ENCODE data around the gene TRMT1. TPM values are rescaled to one million over a fixed set of nuclear protein-coding genes. Genes with fewer than 3 reads are reported as not detected.

The TRMT1 gene
- total and polyA plus RNA-seq, 2 of the 8 experiments (the other 6 are each of a cell fraction or from before 2014, with no cell fraction given): 77.4 to 99.3 TPM

DNA sequence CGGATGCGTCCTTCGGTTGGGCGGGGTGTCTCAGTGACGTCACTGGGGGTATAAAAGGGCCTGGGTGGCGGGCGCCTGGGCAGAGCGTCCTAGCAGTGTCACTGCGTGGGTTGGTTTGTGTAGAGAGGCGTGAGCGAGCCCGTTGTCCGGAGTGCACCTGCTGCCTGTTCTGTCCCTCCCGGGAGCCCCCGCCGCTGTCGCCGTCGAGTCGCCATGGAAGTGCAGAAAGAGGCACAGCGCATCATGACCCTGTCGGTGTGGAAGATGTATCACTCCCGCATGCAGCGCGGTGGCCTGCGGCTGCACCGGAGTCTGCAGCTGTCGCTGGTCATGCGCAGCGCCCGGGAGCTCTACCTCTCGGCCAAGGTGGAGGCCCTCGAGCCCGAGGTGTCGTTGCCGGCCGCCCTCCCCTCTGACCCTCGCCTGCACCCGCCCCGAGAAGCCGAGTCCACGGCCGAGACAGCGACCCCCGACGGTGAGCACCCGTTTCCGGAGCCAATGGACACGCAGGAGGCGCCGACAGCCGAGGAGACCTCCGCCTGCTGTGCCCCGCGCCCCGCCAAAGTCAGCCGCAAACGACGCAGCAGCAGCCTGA, 36.5 kb upstream of the TRMT1 start:
- Histone ChIP-seq H2BK20ac (ENCODE audit: low read length) (no peak overlapping the region), H3K23me2 (ENCODE audit: low read depth, low read length) (peaks cover 24% of the 10 kb centered on the region), H3K4me3 (ENCODE audit: extremely low read depth in 1 of 4, insufficient read depth in 2 of 4, low read depth in 3 of 4, low read length in 4 of 4) (peak overlapping the region; percentile 90 to 99 (median 92)), H2BK5ac (ENCODE audit: low read depth, low read length) (peak overlapping the region; percentile 99), H3K14ac (ENCODE audit: insufficient read length) (no peak overlapping the region), H3K79me1 (ENCODE audit: low read depth, low read length) (peaks cover 8% of the 10 kb centered on the region), H3K79me2 (ENCODE audit: control insufficient read depth in 1 of 2, insufficient read depth in 2 of 2, low read length in 2 of 2) (peaks cover 17 to 46% of the 10 kb centered on the region in 2 experiments), H2BK12ac (ENCODE audit: low read depth, low read length) (0 out of 2 replicates have a peak overlapping the region, but pooled peaks have one; percentile 27), H3K4me1 (replicated peaks in 1 of 4; ENCODE audit: control insufficient read depth in 3 of 4, insufficient read depth in 4 of 4, low read length in 3 of 4) (peaks cover 0 to 10% (median 7%) of the 10 kb centered on the region in 4 experiments), H2BK15ac (ENCODE audit: low read length) (no peak overlapping the region), H2BK120ac (replicated peaks; ENCODE audit: low read depth, low read length) (no peak overlapping the region), H3K9me3 (ENCODE audit: insufficient read depth in 2 of 2, low read depth in 1 of 2, low read length in 1 of 2) (no peaks in the 10 kb centered on the region), H2AK5ac (ENCODE audit: low read depth, low read length) (no peak overlapping the region), H4K8ac (ENCODE audit: extremely low read depth, insufficient read depth, low read length) (peak overlapping the region; percentile 95), H4K20me1 (replicated peaks in 1 of 2; ENCODE audit: control insufficient read depth in 1 of 2, insufficient read depth in 2 of 2, low read length in 2 of 2) (peaks cover 7 to 11% of the 10 kb centered on the region in 2 experiments), H3K27me3 (replicated peaks in 1 of 4; ENCODE audit: control insufficient read depth in 3 of 4, extremely low read depth in 1 of 4, insufficient read depth in 3 of 4, low read length in 3 of 4) (no peaks in the 10 kb centered on the region; a peak in 2 of 7 replicates), H3K4me2 (ENCODE audit: insufficient read depth in 1 of 2, low read depth in 2 of 2, low read length in 2 of 2) (peak overlapping the region; percentile 77 to 82), H3K23ac (ENCODE audit: insufficient read length) (no peak overlapping the region), H3K9ac (replicated peaks in 1 of 4; ENCODE audit: extremely low read depth in 1 of 4, low read depth in 3 of 4, low read length in 3 of 4) (peak overlapping the region; percentile 82 to 99 (median 94)), H2AFZ (ENCODE audit: low read length) (no peak overlapping the region), H3K56ac (replicated peaks; ENCODE audit: insufficient read length, low read depth, low read length) (peak overlapping the region; percentile 90), H3K27ac (ENCODE audit: low read depth, low read length) (peak overlapping the region; percentile 89), H4K5ac (ENCODE audit: insufficient read length, low read depth, low read length) (peak overlapping the region; percentile 69), H3K36me3 (ENCODE audit: control insufficient read depth in 2 of 4, insufficient read depth in 4 of 4, low read length in 3 of 4) (peaks cover 0 to 7% (median 2%) of the 10 kb centered on the region in 4 experiments; a peak in 2 of 8 replicates), H3K18ac (ENCODE audit: extremely low read depth, low read length) (peak overlapping the region; percentile 87), H3K4ac (replicated peaks; ENCODE audit: insufficient read length, low read depth, low read length) (peak overlapping the region; percentile 85), H4K91ac (replicated peaks; ENCODE audit: insufficient read length, low read length) (peak overlapping the region; percentile 55)
- WGBS, 2 experiments (ENCODE audit: extremely low coverage in 1 of 2, insufficient coverage in 1 of 2, insufficient read length in 1 of 2, insufficient replicate concordance in 2 of 2, low coverage in 1 of 2, low lambda C conversion rate in 2 of 2, missing lambda C conversion rate in 1 of 2): 1% methylated on average over 38 of the region's 59 CpGs; no CpG with 5 or more reads in 1 of the 2 experiments
- no peak for FAIRE-seq
- POLR2A ChIA-PET (ENCODE audit: partially characterized antibody): interaction anchor here (0.7 to 9.6 kb wide), 66 partner anchors 11 to 854 kb away, joined by 3 to 530 read pairs (median 4); partner anchors contain the start of genes CALR, LYL1, NACC1 and TRMT1
- peak in 1 of 2 experiments; percentile 99 for DNase-seq (ENCODE audit: low read depth in 1 of 2, low spot score in 2 of 2)
- CTCF ChIA-PET (ENCODE audit: partially characterized antibody): interaction anchor here (0.6 to 2.0 kb wide), 5 partner anchors 11 to 137 kb away, joined by 4 to 9 read pairs (median 6); no protein-coding TSS in a partner anchor
- peak; percentile 72 for TF ChIP-seq SAP30 (IDR thresholded peaks at IDR 0.05; ENCODE audit: insufficient read depth, insufficient replicate concordance, low read length)
- peak; percentile 76 to 84; a peak in 1 of 4 replicates for TF ChIP-seq SIN3A (conservative IDR thresholded peaks at IDR 0.05 in 1 of 2, IDR thresholded peaks at IDR 0.05 in 1 of 2; ENCODE audit: low read depth in 1 of 2, low read length in 2 of 2)
- TF ChIP-seq PHF8 (conservative IDR thresholded peaks at IDR 0.05; ENCODE audit: low read depth, low read length): peak; percentile 85
- peak; percentile 95 for TF ChIP-seq TAF7 (optimal IDR thresholded peaks at IDR 0.05; ENCODE audit: borderline replicate concordance, low read depth, low read length)
- peak; percentile 95 for TF ChIP-seq GTF2F1 (IDR thresholded peaks at IDR 0.05; ENCODE audit: borderline replicate concordance, low read depth, low read length)
- peak; percentile 15; the same call in 1 of the 2 replicates for TF ChIP-seq NRF1 (IDR thresholded peaks at IDR 0.05; ENCODE audit: low read depth, low read length)
- TF ChIP-seq SP1 (IDR thresholded peaks at IDR 0.05; ENCODE audit: low read depth, low read length): peak; percentile 83
- TF ChIP-seq JUND (IDR thresholded peaks at IDR 0.05; ENCODE audit: low read length): peak; percentile 77; the same call in 1 of the 2 replicates
- TF ChIP-seq HDAC2 (IDR thresholded peaks at IDR 0.05; ENCODE audit: borderline replicate concordance in 1 of 2, low read depth in 2 of 2, low read length in 2 of 2): no peak; a peak in 1 of 4 replicates
- TF ChIP-seq, protein P1, sequence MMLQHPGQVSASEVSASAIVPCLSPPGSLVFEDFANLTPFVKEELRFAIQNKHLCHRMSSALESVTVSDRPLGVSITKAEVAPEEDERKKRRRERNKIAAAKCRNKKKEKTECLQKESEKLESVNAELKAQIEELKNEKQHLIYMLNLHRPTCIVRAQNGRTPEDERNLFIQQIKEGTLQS (IDR thresholded peaks at IDR 0.05; ENCODE audit: insufficient read depth, low read depth, low read length): no peak

All from H1 (cell line).